HepG2 (cell line): ENCODE data around the gene CHCHD6. TPM values are rescaled to one million over a fixed set of nuclear protein-coding genes. Genes with fewer than 3 reads are reported as not detected.

Experiments used
- ATAC-seq: fragments of 200-7000 bp; cut with Tn5 transposase; 3 replicates; pipeline ENCODE4 v1.9.1; 2020; ENCODE audit warnings: mild to moderate bottlenecking, moderate library complexity
- BruUV-seq: library from RNA; stranded (reverse); fragments of 400-500 nt; replicated peaks from 2 replicates; lab custom pipeline; 2021; lab: Mats Ljungman, UMichigan
- CTCF ChIA-PET: fragments of 300-600 bp; formaldehyde crosslinking; extraction: SDS; loops from one replicate; lab custom pipeline; 2021; ENCODE audit warnings: low total read pairs, inconsistent platforms, low intra/inter-chr PET ratio; lab: Yijun Ruan, JAX
- POLR2A ChIA-PET: fragments of 350-600 bp; sonication (Branson Sonifier 250); formaldehyde crosslinking; loops from one replicate; lab custom pipeline; 2020; ENCODE audit warnings: antibody characterized with exemption, inconsistent platforms; lab: Yijun Ruan, JAX
- DNase-seq: peaks from one replicate; pipeline ENCODE4 v3.0.0-alpha.2; 2015; ENCODE audit warnings: low spot score
- FAIRE-seq: peaks from 3 replicates; lab custom pipeline; 2011; peaks lifted over from hg19 to GRCh38; lab: Jason Lieb, UNC
- H2AFZ ChIP-seq: one replicate; pipeline ENCODE4 v1.6.1; 2011; ENCODE audit warnings: low read length, inconsistent platforms
- H3K27ac ChIP-seq: fragments of 300-600 bp; 3 replicates; pipeline ENCODE4 v1.8.0; 2011; ENCODE audit warnings: mixed run types, mild to moderate bottlenecking, mixed read lengths, low read length, inconsistent platforms; ENCODE audit not compliant: insufficient read depth; ENCODE audit errors: extremely low read length
- H3K27me3 ChIP-seq, 2 experiments: fragments of 200-600 bp in 1 of 2; 2 replicates in 1 of 2; 3 replicates in 1 of 2; pipeline versions ENCODE4 v1.6.0 to v1.8.0; 2011; ENCODE audit warnings: low read length in 2 of 2, mild to moderate bottlenecking in 2 of 2, moderate library complexity in 2 of 2, inconsistent platforms in 1 of 2; ENCODE audit not compliant: insufficient read depth in 2 of 2, control insufficient read depth in 1 of 2
- H3K36me3 ChIP-seq, 2 experiments: fragments of 200-600 bp in 1 of 2; replicated peaks in 1 of 2; 2 replicates in 1 of 2; 3 replicates in 1 of 2; pipeline versions ENCODE4 v1.5.1 to v1.8.0; 2011; ENCODE audit warnings: low read length in 2 of 2, inconsistent platforms in 1 of 2; ENCODE audit not compliant: insufficient read depth in 2 of 2, control insufficient read depth in 1 of 2
- H3K4me1 ChIP-seq: 2 replicates; pipeline ENCODE4 v1.5.1; 2012; ENCODE audit warnings: low read length, inconsistent platforms; ENCODE audit not compliant: insufficient read depth
- H3K4me2 ChIP-seq: 2 replicates; pipeline ENCODE4 v1.6.0; 2011; ENCODE audit warnings: low read depth, low read length, inconsistent platforms
- H3K4me3 ChIP-seq, 3 experiments: fragments of 200-600 bp in 1 of 3; sonication (generic), shearing (Covaris generic) in 1 of 3; replicated peaks in 1 of 3; 2 replicates each; pipeline ENCODE4 v1.5.1; 2011 to 2016; ENCODE audit warnings: low read length in 3 of 3, inconsistent platforms in 2 of 3, low read depth in 2 of 3, mild to moderate bottlenecking in 2 of 3, control low read depth in 1 of 3, mixed read lengths in 1 of 3; ENCODE audit not compliant: insufficient read depth in 1 of 3
- H3K79me2 ChIP-seq: one replicate; pipeline ENCODE4 v1.6.1; 2011; ENCODE audit warnings: low read length, inconsistent platforms; ENCODE audit not compliant: insufficient read depth
- H3K9ac ChIP-seq: 2 replicates; pipeline ENCODE4 v1.6.0; 2011; ENCODE audit warnings: mild to moderate bottlenecking, low read depth, low read length, inconsistent platforms; ENCODE audit not compliant: insufficient read depth
- H3K9me3 ChIP-seq: 2 replicates; pipeline ENCODE4 v1.5.1; 2012; ENCODE audit warnings: mild to moderate bottlenecking, low read length
- H4K20me1 ChIP-seq: 2 replicates; pipeline ENCODE4 v1.6.0; 2011; ENCODE audit warnings: inconsistent platforms, mild to moderate bottlenecking, low read length, moderate library complexity; ENCODE audit not compliant: insufficient read depth
- FOXA3 ChIP-seq: IDR thresholded peaks from 2 replicates; pipeline ENCODE4 v1.6.1; 2016; ENCODE audit warnings: missing genetic modification reagents, missing compliant biosample characterization
- HNRNPH1 ChIP-seq: fragments of 200-400 bp; formaldehyde crosslinking; optimal IDR thresholded peaks from 2 replicates; pipeline ENCODE3; 2017; ENCODE audit warnings: mild to moderate bottlenecking, low read depth, low read length
- MTA1 ChIP-seq: sonication (generic); formaldehyde crosslinking; IDR thresholded peaks from 2 replicates; pipeline ENCODE4 v1.4.0; 2020; ENCODE audit warnings: missing genetic modification reagents, mild to moderate bottlenecking, borderline replicate concordance
- ZBTB33 ChIP-seq: sonication (generic); formaldehyde crosslinking; IDR thresholded peaks from 2 replicates; pipeline ENCODE4 v1.4.0; 2020; ENCODE audit warnings: missing genetic modification reagents
- ZFY ChIP-seq: sonication (generic); formaldehyde crosslinking; IDR thresholded peaks from 2 replicates; pipeline ENCODE4 v1.4.0; 2020; ENCODE audit warnings: missing genetic modification reagents
- ZNF256 ChIP-seq: sonication (generic); formaldehyde crosslinking; conservative IDR thresholded peaks from 2 replicates; pipeline ENCODE4 v1.4.0; 2020; ENCODE audit warnings: missing genetic modification reagents
- WGBS: methylation state at CpG from one replicate; pipeline ENCODE4 v1.1.6; 2017; ENCODE audit warnings: low lambda C conversion rate; 5-methylcytosine and 5-hydroxymethylcytosine counted together
- in situ Hi-C: cut with HindIII; loops from 2 replicates; pipeline ENCODE4 v1.10.0; 2017; ENCODE audit warnings: low pct_unique_long_range_greater_than_20kb; ENCODE audit not compliant: extremely low pct_ligation_motif_present
- intact Hi-C: fragments of 100-400 bp; cut with micrococcal nuclease; formaldehyde crosslinking; loops from one replicate; pipeline ENCODE4 v1.10.0; 2022; ENCODE audit not compliant: unreplicated experiment
- polyA plus RNA-seq, 8 experiments: library from polyadenylated mRNA; depleted of rRNA in 3 of 8; stranded (reverse) in 7 of 8; unstranded in 1 of 8; fragments of >200 nt; fragmentation: Illumina TruSeq in 4 of 8; extraction: Trizol in 4 of 8; gene quantifications; 2 replicates each; pipeline versions ENCODE4 v1.2.1 to v1.2.3, GENCODE V29; 2011 to 2016; ENCODE audit warnings: low read depth in 4 of 8, missing spikeins in 1 of 8, mixed read lengths in 1 of 8; ENCODE audit not compliant: insufficient read depth in 1 of 8
- total RNA-seq, 5 experiments: library from RNA; depleted of rRNA; stranded (reverse); fragments of >200 nt; fragmentation: Illumina TruSeq; extraction: Trizol; gene quantifications; 2 replicates each; pipeline ENCODE4 v1.2.3, GENCODE V29; 2016; ENCODE audit warnings: low read depth in 1 of 5
- TF ChIP-seq, protein P1 (sequence below), 2 experiments: sonication (generic) in 1 of 2; formaldehyde crosslinking in 1 of 2; IDR thresholded peaks; 2 replicates each; pipeline versions ENCODE4 v1.6.1 to v1.9.0; 2014 to 2022; ENCODE audit warnings: antibody characterized with exemption in 1 of 2, borderline replicate concordance in 1 of 2, inconsistent platforms in 1 of 2, low read depth in 1 of 2, missing genetic modification reagents in 1 of 2
- TF ChIP-seq, protein P2 (sequence below): sonication (generic); formaldehyde crosslinking; IDR thresholded peaks from 2 replicates; pipeline ENCODE4 v1.8.1; 2023; ENCODE audit warnings: mild to moderate bottlenecking, missing genetic modification reagents, borderline replicate concordance
- TF ChIP-seq, protein P3 (sequence below): sonication (generic); formaldehyde crosslinking; conservative IDR thresholded peaks from 2 replicates; pipeline ENCODE4 v1.4.0; 2020; ENCODE audit warnings: missing genetic modification reagents
- TF ChIP-seq, protein P4 (sequence below): sonication (generic); formaldehyde crosslinking; IDR thresholded peaks from 2 replicates; pipeline ENCODE4 v1.5.0; 2020; ENCODE audit warnings: mild to moderate bottlenecking, missing genetic modification reagents

CHCHD6 gene
- total and polyA plus RNA-seq, 2 of the 13 experiments (the other 11 are each of a cell fraction or from before 2014, with no cell fraction given) = 20.3 to 20.8 TPM

GRCh38 chr3:126837773-126838172 is 133.7 kb downstream of the CHCHD6 start:
- H3K4me2 ChIP-seq = no peak overlapping the region
- H3K9ac ChIP-seq = no peak overlapping the region
- no peaks in the 10 kb centered on the region for H3K4me1 ChIP-seq
- H3K27me3 ChIP-seq = no peaks in the 10 kb centered on the region
- TF ChIP-seq, protein P1, sequence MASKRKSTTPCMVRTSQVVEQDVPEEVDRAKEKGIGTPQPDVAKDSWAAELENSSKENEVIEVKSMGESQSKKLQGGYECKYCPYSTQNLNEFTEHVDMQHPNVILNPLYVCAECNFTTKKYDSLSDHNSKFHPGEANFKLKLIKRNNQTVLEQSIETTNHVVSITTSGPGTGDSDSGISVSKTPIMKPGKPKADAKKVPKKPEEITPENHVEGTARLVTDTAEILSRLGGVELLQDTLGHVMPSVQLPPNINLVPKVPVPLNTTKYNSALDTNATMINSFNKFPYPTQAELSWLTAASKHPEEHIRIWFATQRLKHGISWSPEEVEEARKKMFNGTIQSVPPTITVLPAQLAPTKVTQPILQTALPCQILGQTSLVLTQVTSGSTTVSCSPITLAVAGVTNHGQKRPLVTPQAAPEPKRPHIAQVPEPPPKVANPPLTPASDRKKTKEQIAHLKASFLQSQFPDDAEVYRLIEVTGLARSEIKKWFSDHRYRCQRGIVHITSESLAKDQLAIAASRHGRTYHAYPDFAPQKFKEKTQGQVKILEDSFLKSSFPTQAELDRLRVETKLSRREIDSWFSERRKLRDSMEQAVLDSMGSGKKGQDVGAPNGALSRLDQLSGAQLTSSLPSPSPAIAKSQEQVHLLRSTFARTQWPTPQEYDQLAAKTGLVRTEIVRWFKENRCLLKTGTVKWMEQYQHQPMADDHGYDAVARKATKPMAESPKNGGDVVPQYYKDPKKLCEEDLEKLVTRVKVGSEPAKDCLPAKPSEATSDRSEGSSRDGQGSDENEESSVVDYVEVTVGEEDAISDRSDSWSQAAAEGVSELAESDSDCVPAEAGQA (IDR thresholded peaks at IDR 0.05; ENCODE audit: low read depth) = no peak
- TF ChIP-seq, protein P1 (CRISPR knock-in tag; IDR thresholded peaks at IDR 0.05; ENCODE audit: borderline replicate concordance) = no peak
- TF ChIP-seq, protein P2, sequence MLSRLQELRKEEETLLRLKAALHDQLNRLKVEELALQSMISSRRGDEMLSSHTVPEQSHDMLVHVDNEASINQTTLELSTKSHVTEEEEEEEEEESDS (CRISPR knock-in tag) = no peak
- no peak for TF ChIP-seq ZNF256 (CRISPR knock-in tag)
- no peak for TF ChIP-seq FOXA3 (CRISPR knock-in tag)
- no peak for TF ChIP-seq ZBTB33 (CRISPR knock-in tag)
- TF ChIP-seq, protein P3, sequence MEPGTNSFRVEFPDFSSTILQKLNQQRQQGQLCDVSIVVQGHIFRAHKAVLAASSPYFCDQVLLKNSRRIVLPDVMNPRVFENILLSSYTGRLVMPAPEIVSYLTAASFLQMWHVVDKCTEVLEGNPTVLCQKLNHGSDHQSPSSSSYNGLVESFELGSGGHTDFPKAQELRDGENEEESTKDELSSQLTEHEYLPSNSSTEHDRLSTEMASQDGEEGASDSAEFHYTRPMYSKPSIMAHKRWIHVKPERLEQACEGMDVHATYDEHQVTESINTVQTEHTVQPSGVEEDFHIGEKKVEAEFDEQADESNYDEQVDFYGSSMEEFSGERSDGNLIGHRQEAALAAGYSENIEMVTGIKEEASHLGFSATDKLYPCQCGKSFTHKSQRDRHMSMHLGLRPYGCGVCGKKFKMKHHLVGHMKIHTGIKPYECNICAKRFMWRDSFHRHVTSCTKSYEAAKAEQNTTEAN (CRISPR knock-in tag) = no peak
- TF ChIP-seq, protein P4, sequence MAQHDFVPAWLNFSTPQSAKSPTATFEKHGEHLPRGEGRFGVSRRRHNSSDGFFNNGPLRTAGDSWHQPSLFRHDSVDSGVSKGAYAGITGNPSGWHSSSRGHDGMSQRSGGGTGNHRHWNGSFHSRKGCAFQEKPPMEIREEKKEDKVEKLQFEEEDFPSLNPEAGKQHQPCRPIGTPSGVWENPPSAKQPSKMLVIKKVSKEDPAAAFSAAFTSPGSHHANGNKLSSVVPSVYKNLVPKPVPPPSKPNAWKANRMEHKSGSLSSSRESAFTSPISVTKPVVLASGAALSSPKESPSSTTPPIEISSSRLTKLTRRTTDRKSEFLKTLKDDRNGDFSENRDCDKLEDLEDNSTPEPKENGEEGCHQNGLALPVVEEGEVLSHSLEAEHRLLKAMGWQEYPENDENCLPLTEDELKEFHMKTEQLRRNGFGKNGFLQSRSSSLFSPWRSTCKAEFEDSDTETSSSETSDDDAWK (CRISPR knock-in tag) = no peak
- TF ChIP-seq ZFY = no peak
- TF ChIP-seq MTA1 (CRISPR knock-in tag) = no peak
- TF ChIP-seq HNRNPH1 = no peak
- H3K4me3 ChIP-seq = no peak overlapping the region
- ATAC-seq (no peak), FAIRE-seq (no peak), DNase-seq (no peak)
- in situ Hi-C loops (no loop called here), intact Hi-C loops (no loop called here)
- no peaks in the 10 kb centered on the region; a peak in 1 of 5 replicates for H3K36me3 ChIP-seq
- no peaks in the 10 kb centered on the region for H4K20me1 ChIP-seq
- H2AFZ ChIP-seq = no peak overlapping the region
- CTCF ChIA-PET = no interaction called here
- no peaks in the 10 kb centered on the region for H3K9me3 ChIP-seq
- 90% methylated on average over 4 of the region's 4 CpGs for WGBS
- H3K27ac ChIP-seq = no peak overlapping the region
- POLR2A ChIA-PET = no interaction called here
- BruUV-seq = no TSS peak
- no peaks in the 10 kb centered on the region for H3K79me2 ChIP-seq
